H7 (cell line): ENCODE data around the gene PAX2. TPM values are rescaled to one million over a fixed set of nuclear protein-coding genes. Genes with fewer than 3 reads are reported as not detected.

Source experiments
- DNase-seq: peaks from one replicate; pipeline ENCODE4 v3.0.0; 2012
- H3K27me3 ChIP-seq: 2 replicates; pipeline ENCODE4 v1.6.0; 2011; ENCODE audit warnings: mild to moderate bottlenecking, low read length; ENCODE audit not compliant: control insufficient read depth, insufficient read depth
- H3K36me3 ChIP-seq: replicated peaks from 2 replicates; pipeline ENCODE4 v1.5.1; 2011; ENCODE audit warnings: low read length; ENCODE audit not compliant: control insufficient read depth, insufficient read depth
- H3K4me3 ChIP-seq: 2 replicates; pipeline ENCODE4 v1.5.1; 2011; ENCODE audit warnings: low read depth, mild to moderate bottlenecking, control low read depth, low read length, moderate library complexity; ENCODE audit not compliant: insufficient read depth
- total RNA-seq: library from RNA; depleted of rRNA; stranded (reverse); fragments of >200 nt; shearing (Covaris generic); gene quantifications from 2 replicates; pipeline ENCODE4 v1.2.3, GENCODE V29; 2014

The PAX2 gene
- total RNA-seq, 1 experiment from 2014 or later = 0.10 TPM

DNA sequence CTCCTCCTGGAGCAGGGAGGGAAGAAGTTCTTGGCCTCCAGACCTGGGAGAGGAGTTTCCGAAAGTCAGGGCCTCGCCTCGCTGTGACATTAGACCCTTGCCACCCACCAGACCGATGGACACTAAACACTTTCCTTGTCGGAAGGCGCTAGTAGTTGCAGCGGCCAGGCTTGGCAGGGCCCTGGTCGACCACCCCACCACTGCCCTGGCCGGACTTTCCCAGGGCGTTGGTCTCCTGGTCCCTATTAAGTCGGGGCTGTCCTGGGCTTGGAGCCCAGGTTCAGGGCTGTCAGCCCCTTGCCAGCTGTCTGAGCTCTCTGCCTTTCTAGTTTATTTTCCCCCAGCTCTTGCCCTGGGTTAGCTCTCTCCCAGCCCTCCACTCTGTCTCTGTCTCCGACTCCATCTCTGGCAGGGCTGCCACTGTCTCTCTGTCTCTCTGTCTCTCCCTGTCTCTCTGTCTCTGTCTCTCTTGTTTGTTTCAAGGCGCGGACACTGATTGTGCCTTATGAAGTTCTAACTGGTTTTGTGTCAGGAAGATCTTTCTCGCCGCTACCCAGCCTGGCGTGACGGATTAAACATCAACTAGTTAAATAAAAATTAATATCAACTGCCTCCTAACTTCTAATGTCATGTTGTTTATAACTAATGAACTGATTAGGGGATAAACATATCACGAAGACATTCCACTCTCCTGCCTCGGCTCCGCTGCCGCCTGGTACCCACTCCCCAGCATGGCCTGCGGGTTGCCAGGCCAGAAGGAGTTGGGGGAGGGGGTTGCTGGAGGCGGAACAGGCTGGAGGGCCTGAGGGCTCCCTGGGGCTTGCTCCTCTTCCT lies 13.8 kb upstream of the PAX2 start:
- Histone ChIP-seq H3K27me3 (peaks cover 97% of the 10 kb centered on the region), H3K36me3 (no peaks in the 10 kb centered on the region), H3K4me3 (no peak overlapping the region)
- peak; percentile 81 for DNase-seq

DNA sequence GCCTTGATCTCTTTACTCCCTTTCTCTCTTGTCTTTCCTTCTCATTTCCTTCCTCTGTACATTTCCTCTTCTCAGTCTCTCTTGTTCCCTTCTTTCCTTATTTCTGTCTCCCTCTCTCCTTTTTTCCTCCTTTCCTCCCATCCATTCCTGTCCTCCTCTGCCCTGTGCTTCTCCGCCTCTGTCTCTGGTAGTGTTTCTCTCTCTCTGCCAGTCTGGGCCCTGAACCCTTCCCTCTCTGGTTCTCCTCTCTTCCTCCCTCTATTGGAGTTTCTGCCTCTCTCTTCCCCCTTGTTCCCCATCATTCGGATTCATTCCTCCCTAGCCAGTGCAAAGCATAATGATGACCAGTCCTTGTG lies 13.2 kb upstream of the PAX2 start:
- Histone ChIP-seq H3K36me3 (no peaks in the 10 kb centered on the region), H3K27me3 (peaks cover 99% of the 10 kb centered on the region)

DNA sequence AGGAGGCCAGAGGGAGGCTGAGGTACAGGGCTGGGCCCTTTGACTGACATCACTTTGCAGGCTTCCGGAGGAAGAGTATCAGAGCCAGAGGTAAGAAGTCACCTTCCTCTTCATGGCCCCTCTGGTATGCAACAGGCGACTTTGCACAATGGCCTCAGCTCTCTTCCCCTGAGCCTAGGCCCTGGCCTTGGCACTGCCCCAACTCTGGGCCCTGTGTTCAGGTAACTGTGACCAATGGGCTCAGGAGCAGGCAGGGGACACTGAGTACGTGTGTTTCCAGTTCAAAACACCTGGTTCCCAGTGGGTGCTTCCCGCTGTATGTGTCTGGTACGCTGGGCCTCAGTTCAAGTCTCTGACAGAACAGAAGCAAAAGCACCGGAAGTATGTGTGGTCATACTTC lies 12.1 kb upstream of the PAX2 start:
- Histone ChIP-seq H3K4me3 (no peak overlapping the region), H3K27me3 (peaks cover 99% of the 10 kb centered on the region)
- DNase-seq = peak; percentile 43

More for the DNA sequence above, 13.2 kb upstream of the PAX2 start:
- DNase-seq = no peak
- no peak overlapping the region for H3K4me3 ChIP-seq

DNA sequence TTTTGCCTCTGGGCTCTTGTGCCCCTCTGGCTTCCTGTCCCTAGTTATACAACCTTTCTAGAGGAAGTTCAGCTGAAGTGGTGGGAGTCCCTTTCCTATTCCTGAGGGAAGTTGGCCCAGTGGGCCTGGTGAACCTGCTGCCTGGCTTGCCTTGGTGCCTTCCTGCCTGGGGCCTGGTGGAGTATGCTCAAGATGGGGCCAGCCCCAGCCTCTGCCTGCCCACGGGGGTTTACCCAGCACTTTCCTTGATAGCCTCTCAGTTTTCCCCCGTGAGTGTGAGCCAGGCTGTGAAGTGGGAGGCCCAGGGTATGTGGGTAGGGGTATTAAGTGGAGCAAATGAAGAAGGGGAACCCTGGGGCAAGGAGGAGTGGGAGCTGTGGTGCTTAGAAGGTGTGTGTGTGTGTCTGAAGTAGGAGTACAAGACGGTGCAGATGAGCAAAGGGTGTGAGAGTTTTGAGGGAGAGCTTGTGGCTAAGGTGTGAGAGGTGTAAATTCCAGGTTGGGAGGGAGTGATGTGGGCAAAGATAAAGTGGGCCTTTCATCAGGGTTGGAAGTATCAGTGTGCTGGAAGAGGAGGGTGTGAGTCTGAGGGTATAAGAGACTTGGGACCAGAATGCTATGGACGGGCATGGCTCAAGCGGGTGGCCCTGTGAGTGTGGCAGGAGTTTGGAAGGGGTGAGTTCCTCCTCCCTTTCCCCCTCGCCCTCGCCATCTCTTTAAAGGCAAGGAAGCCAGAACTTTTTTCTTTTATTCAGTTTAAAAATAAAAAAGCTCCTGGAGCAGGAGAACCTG lies 10.9 kb upstream of the PAX2 start:
- peak; percentile 43 for DNase-seq
- peaks cover 100% of the 10 kb centered on the region for H3K27me3 ChIP-seq
- no peaks in the 10 kb centered on the region for H3K36me3 ChIP-seq
- no peak overlapping the region for H3K4me3 ChIP-seq

More for the DNA sequence above, 12.1 kb upstream of the PAX2 start:
- no peaks in the 10 kb centered on the region for H3K36me3 ChIP-seq

DNA sequence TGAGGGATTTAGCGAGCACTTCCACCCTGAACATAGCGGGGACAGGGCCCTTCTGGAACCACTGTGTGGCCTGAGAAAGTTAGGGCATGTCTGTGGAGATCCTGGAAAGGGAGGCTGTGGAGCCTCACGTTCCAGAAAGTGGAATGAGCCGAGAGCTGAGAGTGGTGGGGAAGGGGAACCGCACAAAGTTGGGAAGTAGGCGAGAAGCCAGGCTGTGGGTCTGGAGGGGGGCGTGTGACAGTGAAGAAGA lies 10.4 kb upstream of the PAX2 start:
- peaks cover 100% of the 10 kb centered on the region for H3K27me3 ChIP-seq
- peak overlapping the region; percentile 8; the same call in 1 of the 2 replicates for H3K4me3 ChIP-seq
- no peaks in the 10 kb centered on the region for H3K36me3 ChIP-seq
- no peak for DNase-seq

DNA sequence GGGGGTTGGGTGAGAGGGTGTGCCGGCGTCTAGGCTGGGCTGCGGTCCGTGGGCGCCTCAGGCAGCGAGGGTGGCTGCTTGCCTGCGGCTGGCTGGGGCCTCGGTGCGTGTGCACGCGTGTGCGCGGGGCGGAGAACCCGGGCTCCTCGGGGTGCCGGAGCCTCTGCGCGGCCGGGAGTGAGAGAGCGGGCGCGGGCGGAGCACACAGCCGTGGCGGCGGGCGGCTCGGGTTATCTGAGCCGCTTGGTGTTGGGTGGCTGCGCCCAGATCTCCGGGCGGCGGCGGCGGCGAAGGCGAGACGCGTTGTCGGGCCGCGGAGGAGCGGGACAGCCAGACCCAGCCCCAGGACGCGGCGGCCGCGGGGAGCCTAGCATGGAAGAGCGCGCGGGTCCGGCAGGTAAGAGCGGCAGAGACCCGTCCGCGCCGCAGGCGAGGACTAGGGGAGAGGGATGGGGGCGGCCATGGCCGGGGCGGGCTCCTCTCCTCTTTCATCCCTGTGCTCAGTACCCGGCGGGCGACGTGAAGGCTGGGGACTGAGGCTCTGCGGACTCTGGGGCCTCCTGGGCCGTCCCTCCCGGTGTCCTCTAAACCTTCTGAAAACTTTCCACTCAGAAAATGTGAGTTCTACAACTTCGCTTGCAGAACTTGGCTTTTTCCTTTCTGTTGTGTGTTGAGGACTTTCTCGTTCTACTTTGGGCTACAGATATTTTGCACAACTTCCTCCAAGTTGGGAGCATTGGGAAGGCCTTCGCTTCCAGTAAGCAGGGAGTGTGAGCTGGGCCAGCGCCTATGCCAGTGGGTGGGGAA lies 9.8 kb upstream of the PAX2 start:
- Histone ChIP-seq H3K36me3 (no peaks in the 10 kb centered on the region), H3K4me3 (peak overlapping the region; percentile 8; the same call in 1 of the 2 replicates), H3K27me3 (peaks cover 100% of the 10 kb centered on the region)
- peak; percentile 85 for DNase-seq

DNA sequence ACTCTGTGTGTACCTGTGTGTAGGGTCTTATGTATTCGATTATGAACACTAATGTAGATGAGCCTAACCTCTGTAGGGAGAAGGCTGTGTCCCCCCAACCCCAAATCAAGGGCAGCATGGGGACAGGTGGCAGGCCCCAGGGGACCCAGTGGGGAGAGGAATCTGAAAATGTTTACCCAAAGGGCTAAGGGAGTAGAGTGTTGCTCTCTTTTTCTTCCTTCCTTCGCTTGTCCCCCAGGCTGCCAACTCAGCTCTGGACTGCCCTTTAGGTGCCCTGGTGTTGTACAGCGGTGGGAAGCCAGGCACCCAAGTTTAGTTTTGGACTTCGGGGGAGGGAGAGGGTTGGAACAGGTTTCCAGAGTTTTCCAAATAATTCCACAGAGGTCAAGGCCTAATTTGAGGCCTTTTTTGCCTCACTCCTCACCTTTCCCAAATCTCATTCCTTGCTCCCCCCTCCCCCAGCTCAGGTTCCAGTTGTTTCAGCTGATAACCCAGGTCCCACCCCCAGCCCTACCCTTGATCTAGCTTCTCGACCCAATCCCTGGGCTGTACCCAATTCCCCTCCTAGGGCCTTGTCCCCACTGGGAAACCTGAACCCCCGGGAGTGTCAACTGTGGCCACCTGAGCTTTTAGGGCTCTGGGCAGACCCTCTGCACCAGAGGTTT lies 9.1 kb upstream of the PAX2 start:
- Histone ChIP-seq H3K4me3 (no peak overlapping the region), H3K27me3 (peaks cover 100% of the 10 kb centered on the region)

DNA sequence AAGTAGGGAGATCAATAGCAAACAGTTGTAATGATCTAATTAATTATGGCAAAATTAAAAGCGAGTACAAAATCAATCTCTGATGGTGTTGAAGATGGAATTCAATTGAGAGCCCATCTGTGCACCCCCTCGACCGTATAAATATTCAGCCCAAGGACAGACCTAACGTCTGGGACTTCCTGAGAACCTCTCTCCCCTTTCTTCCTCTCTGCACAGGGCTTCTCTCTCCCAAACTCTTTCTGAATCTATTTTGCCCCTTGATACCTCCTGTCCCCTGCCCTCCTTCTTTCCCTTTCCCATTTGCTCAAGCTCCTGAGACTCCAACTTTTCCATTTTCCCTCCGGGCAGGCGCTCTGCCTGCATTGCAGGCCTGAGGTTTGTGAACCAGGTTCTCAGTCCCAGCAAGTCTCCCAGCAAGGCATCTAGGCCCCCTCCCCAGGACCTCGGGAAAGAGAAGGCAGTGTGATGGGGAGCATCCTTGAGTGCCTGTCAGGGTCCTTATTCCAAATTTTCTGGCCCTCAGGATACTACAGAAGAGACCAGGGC lies 8.5 kb upstream of the PAX2 start:
- Histone ChIP-seq H3K27me3 (peaks cover 100% of the 10 kb centered on the region), H3K4me3 (no peak overlapping the region; the same call in 1 of the 2 replicates), H3K36me3 (no peaks in the 10 kb centered on the region)
- DNase-seq = peak; percentile 35

More for the DNA sequence above, 9.1 kb upstream of the PAX2 start:
- H3K36me3 ChIP-seq = no peaks in the 10 kb centered on the region
- DNase-seq = peak; percentile 54

DNA sequence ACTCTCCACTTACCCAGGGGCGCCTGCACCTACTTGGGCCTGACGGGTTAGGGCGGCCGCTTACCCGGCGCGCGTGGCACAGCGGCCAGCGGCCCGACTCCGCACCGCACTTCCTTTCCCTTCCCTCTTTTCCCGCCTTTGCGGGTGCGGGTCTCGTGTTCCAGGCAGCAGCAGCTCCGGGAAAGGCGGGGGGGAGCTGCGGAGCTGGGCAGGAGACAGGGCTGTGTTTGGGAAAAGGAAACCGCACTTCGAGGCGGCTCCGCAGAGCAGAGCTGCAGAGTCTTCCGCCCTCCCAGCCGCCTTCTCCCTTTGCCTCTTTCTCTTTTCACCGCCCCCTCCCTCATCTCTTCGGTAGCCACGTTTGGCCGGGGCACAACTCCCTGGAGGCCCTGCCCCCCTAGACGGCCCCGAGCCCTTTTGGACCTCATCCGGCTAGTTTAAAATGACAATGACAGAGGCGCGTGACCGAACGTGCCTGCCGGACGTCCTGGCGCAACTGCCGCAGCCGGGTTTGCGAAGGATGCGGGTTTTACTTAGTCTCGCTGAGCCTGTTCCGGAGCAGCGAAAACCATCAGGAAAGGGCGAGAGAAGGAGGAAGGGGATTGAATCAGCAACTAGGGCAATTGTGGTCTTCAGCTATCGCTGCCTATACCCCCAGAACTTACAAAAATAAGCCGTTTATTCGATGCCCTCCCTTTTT lies 7.9 kb upstream of the PAX2 start:
- Histone ChIP-seq H3K4me3 (peak overlapping the region; percentile 14; the same call in 1 of the 2 replicates), H3K27me3 (peaks cover 100% of the 10 kb centered on the region), H3K36me3 (no peaks in the 10 kb centered on the region)
- peak; percentile 91 for DNase-seq

DNA sequence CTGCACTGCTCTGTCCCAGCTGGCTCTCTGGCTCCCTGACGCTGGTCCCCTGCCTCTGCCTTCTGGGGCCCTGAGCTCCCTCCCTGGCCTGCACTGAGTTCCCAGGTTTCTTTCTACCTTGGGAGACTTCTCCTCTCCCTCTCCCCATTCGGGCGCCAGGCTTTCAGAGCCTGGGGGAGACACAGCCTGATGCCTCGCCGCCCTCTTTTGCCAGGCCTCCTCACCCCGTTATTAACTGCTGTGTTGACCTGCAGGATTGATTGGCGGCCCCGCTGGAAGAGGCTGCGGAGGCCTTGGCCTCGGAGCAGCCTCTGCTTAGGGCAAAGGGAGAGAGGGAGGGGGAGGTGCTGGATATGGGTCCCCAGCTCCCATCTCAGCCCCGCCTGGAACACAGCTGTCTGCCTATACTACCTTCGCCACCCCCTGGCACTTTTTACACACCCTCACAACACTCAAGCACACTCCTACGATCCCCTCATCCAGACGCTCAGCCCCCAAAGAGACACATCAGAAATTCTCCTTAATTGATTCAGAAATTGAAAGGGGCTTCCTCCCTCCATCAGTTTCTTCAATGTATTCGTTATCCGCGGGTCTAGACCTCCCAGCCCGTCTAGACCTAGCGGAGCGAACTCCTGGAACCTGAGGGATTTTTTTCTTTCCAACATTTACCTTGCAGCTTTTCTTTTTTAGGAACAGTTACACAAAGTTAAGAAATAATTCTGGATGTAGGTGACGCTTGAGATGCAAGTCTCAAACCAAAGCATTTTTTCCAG lies 7.1 kb upstream of the PAX2 start:
- Histone ChIP-seq H3K27me3 (peaks cover 100% of the 10 kb centered on the region), H3K36me3 (no peaks in the 10 kb centered on the region), H3K4me3 (no peak overlapping the region)
- DNase-seq = peak; percentile 75

DNA sequence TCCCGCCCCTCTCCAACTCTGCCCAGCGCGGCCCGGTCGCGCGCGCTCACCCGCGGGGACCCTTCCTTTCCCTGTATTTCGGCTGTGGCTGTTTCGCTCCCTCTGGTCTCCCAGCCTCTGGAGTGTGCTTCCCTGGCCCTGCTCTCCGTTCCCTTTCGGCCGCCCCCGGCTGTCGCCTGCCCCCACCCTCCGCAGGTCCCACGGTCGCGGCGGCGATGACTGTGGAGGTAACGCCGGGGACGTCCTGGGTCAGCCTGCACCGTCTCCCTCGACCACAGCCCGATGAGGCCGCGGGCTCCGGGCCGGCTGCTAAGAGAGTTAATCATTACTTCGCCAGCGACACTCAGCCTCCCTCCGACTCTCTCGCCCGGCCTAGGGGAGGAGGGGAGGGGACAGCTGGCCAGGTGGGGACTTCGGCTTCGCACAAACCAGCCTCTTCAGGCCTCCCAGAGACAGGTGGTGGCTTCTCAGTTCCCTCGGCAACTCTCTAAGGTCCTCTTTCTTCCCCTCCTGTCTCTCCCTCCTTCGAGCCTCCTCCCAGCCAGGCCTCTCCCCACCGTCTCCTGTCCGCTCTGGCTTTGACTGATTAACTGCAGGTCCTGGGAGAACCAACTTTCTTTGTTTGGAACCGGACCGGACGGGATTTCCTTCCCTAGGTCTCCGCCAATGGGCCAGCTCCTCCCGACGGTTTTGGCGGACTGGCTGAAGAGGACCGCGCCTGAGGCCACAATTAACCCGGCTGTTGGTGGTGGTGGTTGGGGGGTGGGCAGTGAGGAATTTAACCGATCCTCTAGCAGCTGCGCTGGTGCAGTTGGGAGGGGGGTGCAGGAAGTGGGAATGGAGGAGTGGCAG lies 5.6 kb upstream of the PAX2 start:
- Histone ChIP-seq H3K27me3 (peaks cover 100% of the 10 kb centered on the region), H3K4me3 (peak overlapping the region; percentile 16; the same call in 1 of the 2 replicates), H3K36me3 (no peaks in the 10 kb centered on the region)
- peak; percentile 83 for DNase-seq
